PC-3 (cell line): ENCODE results near the gene IGSF23. TPM values are rescaled to one million over a fixed set of nuclear protein-coding genes. Genes with fewer than 3 reads are reported as not detected.
"Not testable (repeated sequence)": the region's sequence is repeated elsewhere in the genome, so short reads cannot be mapped to it uniquely, and the experiment has no call there.

Source experiments
- ATAC-seq: fragments of 200-7000 bp; cut with Tn5 transposase; 2 replicates; pipeline ENCODE4 v1.9.1; 2020; ENCODE audit warnings: mild to moderate bottlenecking, moderate library complexity
- BruUV-seq: library from RNA; stranded (reverse); fragments of 400-500 nt; replicated peaks from 2 replicates; lab custom pipeline; 2021; lab: Mats Ljungman, UMichigan
- CTCF ChIA-PET: fragments of 300-600 bp; sonication (Branson Sonifier 250); formaldehyde crosslinking; loops from one replicate; lab custom pipeline; 2022; ENCODE audit warnings: antibody characterized with exemption; lab: Charles Lee
- POLR2A ChIA-PET: fragments of 300-600 bp; sonication (Branson Sonifier 250); formaldehyde crosslinking; loops from one replicate; lab custom pipeline; 2022; ENCODE audit warnings: antibody characterized with exemption; ENCODE audit not compliant: unreplicated experiment; lab: Charles Lee
- DNase-seq: peaks from one replicate; pipeline ENCODE4 v3.0.0-alpha.2; 2015
- H2AFZ ChIP-seq: fragments of 300-600 bp; sonication (generic); 2 replicates; pipeline ENCODE4 v1.6.0; 2016; ENCODE audit warnings: antibody characterized with exemption, low read length
- H3F3A ChIP-seq: fragments of 300-600 bp; sonication (generic); one replicate; pipeline ENCODE4 v1.6.0; 2017; ENCODE audit warnings: antibody characterized with exemption, low read length, control low read depth, mild to moderate bottlenecking; ENCODE audit not compliant: unreplicated experiment
- H3K27ac ChIP-seq: fragments of 300-600 bp; sonication (generic); 2 replicates; pipeline ENCODE4 v1.5.1; 2016; ENCODE audit warnings: mild to moderate bottlenecking, low read length
- H3K27me3 ChIP-seq: fragments of 300-600 bp; sonication (generic); 2 replicates; pipeline ENCODE4 v1.6.1; 2016; ENCODE audit warnings: low read length, mixed read lengths
- H3K36me3 ChIP-seq: fragments of 300-600 bp; sonication (generic); 2 replicates; pipeline ENCODE4 v1.6.1; 2016; ENCODE audit warnings: low read depth, mixed run types, low read length, mixed read lengths
- H3K4me1 ChIP-seq: fragments of 300-600 bp; sonication (generic); 2 replicates; pipeline ENCODE4 v1.5.1; 2016; ENCODE audit warnings: low read length; ENCODE audit not compliant: insufficient read depth
- H3K4me2 ChIP-seq: fragments of 300-600 bp; sonication (generic); 2 replicates; pipeline ENCODE4 v1.6.0; 2016; ENCODE audit warnings: low read length
- H3K4me3 ChIP-seq: fragments of 300-600 bp; sonication (generic); 2 replicates; pipeline ENCODE4 v1.5.1; 2016; ENCODE audit warnings: mild to moderate bottlenecking, low read length, mixed read lengths
- H3K79me2 ChIP-seq: fragments of 300-600 bp; sonication (generic); 2 replicates; pipeline ENCODE4 v1.6.1; 2017; ENCODE audit warnings: low read length, mixed read lengths
- H3K9ac ChIP-seq: fragments of 300-600 bp; sonication (generic); 2 replicates; pipeline ENCODE4 v1.6.0; 2016; ENCODE audit warnings: mild to moderate bottlenecking, low read length
- H3K9me2 ChIP-seq: fragments of 300-600 bp; sonication (generic); replicated peaks from 2 replicates; pipeline ENCODE4 v1.6.1; 2016; ENCODE audit warnings: mixed run types, low read length, mixed read lengths
- H3K9me3 ChIP-seq: fragments of 300-600 bp; sonication (generic); 2 replicates; pipeline ENCODE4 v1.6.1; 2016; ENCODE audit warnings: low read length, mixed read lengths
- H4K20me1 ChIP-seq: fragments of 300-600 bp; sonication (generic); 2 replicates; pipeline ENCODE4 v1.6.1; 2016; ENCODE audit warnings: low read length, mixed read lengths
- EZH2 ChIP-seq: fragments of 300-600 bp; sonication (generic); IDR thresholded peaks from one replicate; pipeline ENCODE4 v1.6.1; 2017; ENCODE audit warnings: antibody characterized with exemption, mild to moderate bottlenecking, low read length; ENCODE audit not compliant: unreplicated experiment
- EZH2phosphoT487 ChIP-seq: fragments of 300-600 bp; sonication (generic); IDR thresholded peaks from 2 replicates; pipeline ENCODE4 v1.6.1; 2018; ENCODE audit warnings: mild to moderate bottlenecking, antibody characterized with exemption, low read length, borderline replicate concordance
- intact Hi-C: fragments of 100-400 bp; cut with micrococcal nuclease; formaldehyde crosslinking; loops from 2 replicates; pipeline ENCODE4 v1.9.0; 2023
- total RNA-seq: library from RNA; depleted of rRNA; stranded (reverse); fragments of >200 nt; gene quantifications from 2 replicates; pipeline ENCODE4 v1.2.3, GENCODE V29; 2014
- TF ChIP-seq, protein P1 (sequence below): fragments of 300-600 bp; sonication (generic); conservative IDR thresholded peaks from 2 replicates; pipeline ENCODE4 v1.5.1; 2017; ENCODE audit warnings: antibody characterized with exemption, low read depth, mild to moderate bottlenecking, low read length

Gene IGSF23
- total RNA-seq, 1 experiment from 2014 or later, result not detected

- no peaks in the 10 kb centered on the region for H3K9me2 ChIP-seq
- H3K36me3 ChIP-seq, result no peaks in the 10 kb centered on the region
- BruUV-seq, result TSS peak; percentile 87
- H3K27me3 ChIP-seq, result no peaks in the 10 kb centered on the region
- H3K27ac ChIP-seq, result peak overlapping the region; percentile 90
- POLR2A ChIA-PET, result interaction anchor here (0.5 to 1.5 kb wide), 6 partner anchors 37 to 89 kb away, joined by 4 to 18 read pairs (median 6); partner anchors contain the start of genes PVR and ZNF180
- H3K9me3 ChIP-seq, result no peaks in the 10 kb centered on the region
- H3K9ac ChIP-seq, result peak overlapping the region; percentile 40
- H2AFZ ChIP-seq, result peak overlapping the region; percentile 84
- H3K4me3 ChIP-seq, result peak overlapping the region; percentile 58
- H4K20me1 ChIP-seq, result no peaks in the 10 kb centered on the region
- H3K79me2 ChIP-seq, result no peaks in the 10 kb centered on the region
- H3F3A ChIP-seq, result no peaks in the 10 kb centered on the region
- DNase-seq, result peak; percentile 72
- ATAC-seq, result peak; percentile 60
- TF ChIP-seq EZH2, result no peak
- TF ChIP-seq EZH2phosphoT487, result no peak
- TF ChIP-seq, protein P1, sequence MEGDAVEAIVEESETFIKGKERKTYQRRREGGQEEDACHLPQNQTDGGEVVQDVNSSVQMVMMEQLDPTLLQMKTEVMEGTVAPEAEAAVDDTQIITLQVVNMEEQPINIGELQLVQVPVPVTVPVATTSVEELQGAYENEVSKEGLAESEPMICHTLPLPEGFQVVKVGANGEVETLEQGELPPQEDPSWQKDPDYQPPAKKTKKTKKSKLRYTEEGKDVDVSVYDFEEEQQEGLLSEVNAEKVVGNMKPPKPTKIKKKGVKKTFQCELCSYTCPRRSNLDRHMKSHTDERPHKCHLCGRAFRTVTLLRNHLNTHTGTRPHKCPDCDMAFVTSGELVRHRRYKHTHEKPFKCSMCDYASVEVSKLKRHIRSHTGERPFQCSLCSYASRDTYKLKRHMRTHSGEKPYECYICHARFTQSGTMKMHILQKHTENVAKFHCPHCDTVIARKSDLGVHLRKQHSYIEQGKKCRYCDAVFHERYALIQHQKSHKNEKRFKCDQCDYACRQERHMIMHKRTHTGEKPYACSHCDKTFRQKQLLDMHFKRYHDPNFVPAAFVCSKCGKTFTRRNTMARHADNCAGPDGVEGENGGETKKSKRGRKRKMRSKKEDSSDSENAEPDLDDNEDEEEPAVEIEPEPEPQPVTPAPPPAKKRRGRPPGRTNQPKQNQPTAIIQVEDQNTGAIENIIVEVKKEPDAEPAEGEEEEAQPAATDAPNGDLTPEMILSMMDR, result no peak
- peaks cover 38% of the 10 kb centered on the region for H3K4me1 ChIP-seq
- intact Hi-C loops, result loop anchor here (1.0 to 5.0 kb wide), 4 partner anchors 54 to 182 kb away; partner anchors contain the start of gene PVR
- H3K4me2 ChIP-seq, result peak overlapping the region; percentile 85
- CTCF ChIA-PET, result interaction anchor here (0.6 to 1.8 kb wide), 5 partner anchors 18 to 182 kb away, joined by 4 to 10 read pairs (median 6); no protein-coding TSS in a partner anchor
These were observed 24.6 kb upstream of the IGSF23 start for GRCh38 chr19:44588771-44589112.

- Histone ChIP-seq H3K9me3 (no peaks in the 10 kb centered on the region), H3K79me2 (no peaks in the 10 kb centered on the region), H4K20me1 (no peaks in the 10 kb centered on the region), H3K27ac (no peak overlapping the region), H3K4me2 (no peak overlapping the region), H3K9me2 (no peaks in the 10 kb centered on the region), H3K36me3 (no peaks in the 10 kb centered on the region), H3F3A (no peaks in the 10 kb centered on the region), H3K9ac (no peak overlapping the region), H2AFZ (no peak overlapping the region), H3K4me1 (peaks cover 35% of the 10 kb centered on the region), H3K4me3 (no peak overlapping the region), H3K27me3 (no peaks in the 10 kb centered on the region)
- no peak for DNase-seq
- no TSS peak for BruUV-seq
- intact Hi-C loops, result no loop called here
- POLR2A ChIA-PET, result no interaction called here
- CTCF ChIA-PET, result no interaction called here
- TF ChIP-seq EZH2phosphoT487 (no peak), EZH2 (no peak)
- TF ChIP-seq, protein P1, result no peak
- ATAC-seq, result no peak
These were observed 22.9 kb upstream of the IGSF23 start for GRCh38 chr19:44590245-44591059.

- H3K36me3 ChIP-seq, intact Hi-C loops, H3K4me2 ChIP-seq, H3K9me3 ChIP-seq, DNase-seq, POLR2A ChIA-PET, H3K27me3 ChIP-seq, H3K9ac ChIP-seq, H3K79me2 ChIP-seq, H2AFZ ChIP-seq, CTCF ChIA-PET, H3K27ac ChIP-seq, H3F3A ChIP-seq, H4K20me1 ChIP-seq, H3K9me2 ChIP-seq, BruUV-seq, H3K4me3 ChIP-seq, ATAC-seq: not testable (repeated sequence)
- peaks cover 26% of the 10 kb centered on the region for H3K4me1 ChIP-seq
These were observed 21.9 kb upstream of the IGSF23 start for GRCh38 chr19:44591340-44591993.
